H9 (cell line): ENCODE results near the gene LILRB1. TPM values are rescaled to one million over a fixed set of nuclear protein-coding genes. Genes with fewer than 3 reads are reported as not detected.

ENCODE experiments used
- DNase-seq: peaks from one replicate; pipeline ENCODE4 v3.0.0-alpha.2; 2017
- H2AFZ ChIP-seq: one replicate; pipeline ENCODE4 v1.6.1; 2013; ENCODE audit warnings: mild to moderate bottlenecking, low read length, control low read depth, moderate library complexity
- H2AK5ac ChIP-seq: 2 replicates; pipeline ENCODE4 v1.6.1; 2013; ENCODE audit warnings: low read length, control low read depth, mixed read lengths; ENCODE audit not compliant: insufficient read length
- H2BK120ac ChIP-seq: one replicate; pipeline ENCODE4 v1.6.1; 2013; ENCODE audit warnings: low read depth, mild to moderate bottlenecking, low read length, control low read depth, inconsistent platforms; ENCODE audit not compliant: poor library complexity, severe bottlenecking
- H2BK12ac ChIP-seq: 2 replicates; pipeline ENCODE4 v1.6.1; 2013; ENCODE audit warnings: low read length, control low read depth, mixed read lengths, low read depth; ENCODE audit not compliant: insufficient read length
- H2BK15ac ChIP-seq: 2 replicates; pipeline ENCODE4 v1.6.1; 2013; ENCODE audit warnings: low read depth, low read length, control low read depth
- H2BK20ac ChIP-seq: one replicate; pipeline ENCODE4 v1.6.1; 2013; ENCODE audit warnings: low read depth, mild to moderate bottlenecking, low read length, control low read depth, inconsistent platforms; ENCODE audit not compliant: poor library complexity, severe bottlenecking
- H2BK5ac ChIP-seq: 2 replicates; pipeline ENCODE4 v1.6.1; 2013; ENCODE audit warnings: low read length, control low read depth, mixed read lengths; ENCODE audit not compliant: insufficient read length
- H3K14ac ChIP-seq: 2 replicates; pipeline ENCODE4 v1.6.1; 2013; ENCODE audit warnings: low read length, control low read depth; ENCODE audit not compliant: insufficient read depth
- H3K18ac ChIP-seq: 2 replicates; pipeline ENCODE4 v1.6.1; 2013; ENCODE audit warnings: low read depth, mild to moderate bottlenecking, mixed read lengths, low read length, control low read depth; ENCODE audit not compliant: insufficient read length
- H3K23ac ChIP-seq: 2 replicates; pipeline ENCODE4 v1.6.1; 2013; ENCODE audit warnings: low read length, control low read depth, mixed read lengths, low read depth; ENCODE audit not compliant: insufficient read length
- H3K23me2 ChIP-seq: 2 replicates; pipeline ENCODE4 v1.6.1; 2013; ENCODE audit warnings: low read depth, mild to moderate bottlenecking, mixed read lengths, low read length, control low read depth; ENCODE audit not compliant: insufficient read length, poor library complexity, severe bottlenecking
- H3K27ac ChIP-seq: 2 replicates; pipeline ENCODE4 v1.5.1; 2013; ENCODE audit warnings: low read length, control low read depth, mixed read lengths, low read depth; ENCODE audit not compliant: insufficient read length
- H3K27me3 ChIP-seq: 2 replicates; pipeline ENCODE4 v1.6.1; 2013; ENCODE audit warnings: low read length, control low read depth, inconsistent platforms; ENCODE audit not compliant: insufficient read depth
- H3K4ac ChIP-seq: 2 replicates; pipeline ENCODE4 v1.6.1; 2013; ENCODE audit warnings: low read depth, mild to moderate bottlenecking, control low read depth, inconsistent platforms, low read length, moderate library complexity
- H3K4me1 ChIP-seq: 2 replicates; pipeline ENCODE4 v1.6.1; 2013; ENCODE audit warnings: low read length, control low read depth, inconsistent platforms; ENCODE audit not compliant: insufficient read depth
- H3K4me2 ChIP-seq: 2 replicates; pipeline ENCODE4 v1.6.1; 2013; ENCODE audit warnings: low read length, control low read depth, mixed read lengths; ENCODE audit not compliant: insufficient read length, insufficient read depth
- H3K56ac ChIP-seq: 2 replicates; pipeline ENCODE4 v1.6.1; 2013; ENCODE audit warnings: low read depth, mild to moderate bottlenecking, mixed read lengths, low read length, control low read depth; ENCODE audit not compliant: insufficient read length
- H3K79me1 ChIP-seq: 2 replicates; pipeline ENCODE4 v1.6.1; 2013; ENCODE audit warnings: low read depth, mild to moderate bottlenecking, moderate library complexity, low read length, control low read depth, inconsistent platforms; ENCODE audit not compliant: insufficient read depth, poor library complexity, severe bottlenecking
- H3K79me2 ChIP-seq: 2 replicates; pipeline ENCODE4 v1.6.1; 2013; ENCODE audit warnings: low read length, control low read depth, inconsistent platforms; ENCODE audit not compliant: insufficient read depth
- H3K9ac ChIP-seq: 2 replicates; pipeline ENCODE4 v1.6.1; 2013; ENCODE audit warnings: low read length, control low read depth, mixed read lengths; ENCODE audit not compliant: insufficient read length; ENCODE audit errors: extremely low read depth
- H3K9me3 ChIP-seq: one replicate; pipeline ENCODE4 v1.6.1; 2013; ENCODE audit warnings: low read depth, low read length, inconsistent platforms; ENCODE audit not compliant: control insufficient read depth
- H3T11ph ChIP-seq: one replicate; pipeline ENCODE4 v1.6.1; 2013; ENCODE audit warnings: mild to moderate bottlenecking, low read length, control low read depth, inconsistent platforms
- H4K20me1 ChIP-seq: one replicate; pipeline ENCODE4 v1.6.1; 2013; ENCODE audit not compliant: control insufficient read depth, insufficient read length, insufficient read depth
- H4K5ac ChIP-seq: 2 replicates; pipeline ENCODE4 v1.6.1; 2013; ENCODE audit warnings: low read depth, mild to moderate bottlenecking, mixed read lengths, low read length, control low read depth; ENCODE audit not compliant: insufficient read length
- H4K8ac ChIP-seq: replicated peaks from 2 replicates; pipeline ENCODE4 v1.6.1; 2013; ENCODE audit warnings: low read length, control low read depth, mixed read lengths, low read depth; ENCODE audit not compliant: insufficient read length
- H4K91ac ChIP-seq: 2 replicates; pipeline ENCODE4 v1.6.1; 2013; ENCODE audit warnings: low read depth, mild to moderate bottlenecking, moderate library complexity, mixed read lengths, low read length, control low read depth; ENCODE audit not compliant: insufficient read length
- H3K27ac Mint-ChIP-seq, 3 experiments: 2 replicates in 2 of 3; 3 replicates in 1 of 3; pipeline ENCODE4 v1.8.0; 2020 to 2021; ENCODE audit warnings: mixed read lengths in 3 of 3, mild to moderate bottlenecking in 1 of 3, moderate library complexity in 1 of 3
- H3K27me3 Mint-ChIP-seq: 2 replicates; pipeline ENCODE4 v1.8.0; 2021; ENCODE audit warnings: low read depth, mild to moderate bottlenecking, moderate library complexity, mixed read lengths
- H3K36me3 Mint-ChIP-seq, 3 experiments: 2 replicates in 2 of 3; 3 replicates in 1 of 3; pipeline ENCODE4 v1.8.0; 2020 to 2021; ENCODE audit warnings: low read depth in 3 of 3, mixed read lengths in 3 of 3; ENCODE audit not compliant: insufficient read depth in 1 of 3
- H3K4me1 Mint-ChIP-seq, 2 experiments: 2 replicates each; pipeline ENCODE4 v1.8.0; 2020; ENCODE audit warnings: mixed read lengths in 2 of 2
- H3K4me3 Mint-ChIP-seq, 2 experiments: 2 replicates in 1 of 2; 3 replicates in 1 of 2; pipeline ENCODE4 v1.8.0; 2020 to 2021; ENCODE audit warnings: mild to moderate bottlenecking in 2 of 2, mixed read lengths in 2 of 2, moderate library complexity in 1 of 2
- H3K9me3 Mint-ChIP-seq, 2 experiments: 2 replicates in 1 of 2; 3 replicates in 1 of 2; pipeline ENCODE4 v1.8.0; 2020; ENCODE audit warnings: mild to moderate bottlenecking in 2 of 2, mixed read lengths in 2 of 2, moderate library complexity in 1 of 2
- WGBS: extraction: QIAGEN DNeasy Blood & Tissue Kit; methylation state at CpG from one replicate; pipeline ENCODE4 v1.1.7; 2013; ENCODE audit warnings: missing lambda C conversion rate, low lambda C conversion rate, mixed read lengths; ENCODE audit not compliant: insufficient read length; ENCODE audit errors: extremely low coverage; 5-methylcytosine and 5-hydroxymethylcytosine counted together
- total RNA-seq: library from RNA; stranded (reverse); gene quantifications from 2 replicates; pipeline ENCODE4 v1.2.1, GENCODE V29; 2021
- TF ChIP-seq, protein P1 (sequence below): fragments of 200-600 bp; sonication (generic); conservative IDR thresholded peaks from 3 replicates; pipeline ENCODE4 v1.8.0; 2021; ENCODE audit warnings: antibody characterized with exemption, mild to moderate bottlenecking

The LILRB1 gene
- total RNA-seq, 1 experiment from 2014 or later = not detected

DNA sequence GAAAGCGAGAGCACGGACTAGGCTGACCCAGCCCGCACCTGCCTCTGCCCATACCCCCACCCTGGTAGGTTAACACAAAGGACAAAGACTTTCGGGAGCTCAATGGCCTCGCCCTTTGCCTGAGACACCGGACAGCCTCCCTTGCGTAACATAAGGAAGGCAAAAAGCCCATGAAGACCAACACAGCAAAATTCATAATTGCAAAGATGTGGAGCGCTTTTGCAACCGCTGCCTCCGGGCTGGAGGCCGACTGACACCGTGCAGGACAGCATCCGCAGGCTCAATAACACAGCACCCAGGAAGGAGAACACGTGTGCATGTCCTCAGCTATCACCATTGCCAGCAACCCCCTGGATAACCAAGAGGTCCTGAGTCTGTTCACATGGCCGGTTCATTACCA, 21.5 kb upstream of the LILRB1 start:
- Mint-ChIP-seq H3K4me1 (no peaks in the 10 kb centered on the region), H3K27ac (no peak overlapping the region), H3K36me3 (peaks cover 9 to 43% (median 17%) of the 10 kb centered on the region in 3 experiments; a peak in 6 of 7 replicates), H3K4me3 (no peak overlapping the region), H3K27me3 (no peaks in the 10 kb centered on the region), H3K9me3 (peaks cover 95 to 97% of the 10 kb centered on the region in 2 experiments)
- Histone ChIP-seq H4K8ac (no peak overlapping the region), H3T11ph (no peak overlapping the region), H3K56ac (no peak overlapping the region), H2AK5ac (no peak overlapping the region), H4K91ac (no peak overlapping the region), H3K79me2 (no peaks in the 10 kb centered on the region), H3K23me2 (no peaks in the 10 kb centered on the region), H3K14ac (no peak overlapping the region), H3K4ac (no peak overlapping the region), H3K23ac (no peak overlapping the region), H4K20me1 (no peaks in the 10 kb centered on the region), H2BK12ac (no peak overlapping the region), H2BK5ac (no peak overlapping the region), H3K79me1 (no peaks in the 10 kb centered on the region), H3K27me3 (no peaks in the 10 kb centered on the region), H3K9ac (no peak overlapping the region), H2AFZ (no peak overlapping the region), H2BK120ac (no peak overlapping the region), H4K5ac (no peak overlapping the region), H3K4me2 (no peak overlapping the region), H2BK15ac (no peak overlapping the region), H2BK20ac (no peak overlapping the region), H3K9me3 (peaks cover 87% of the 10 kb centered on the region), H3K27ac (no peak overlapping the region), H3K4me1 (no peaks in the 10 kb centered on the region), H3K18ac (no peak overlapping the region)
- TF ChIP-seq, protein P1, sequence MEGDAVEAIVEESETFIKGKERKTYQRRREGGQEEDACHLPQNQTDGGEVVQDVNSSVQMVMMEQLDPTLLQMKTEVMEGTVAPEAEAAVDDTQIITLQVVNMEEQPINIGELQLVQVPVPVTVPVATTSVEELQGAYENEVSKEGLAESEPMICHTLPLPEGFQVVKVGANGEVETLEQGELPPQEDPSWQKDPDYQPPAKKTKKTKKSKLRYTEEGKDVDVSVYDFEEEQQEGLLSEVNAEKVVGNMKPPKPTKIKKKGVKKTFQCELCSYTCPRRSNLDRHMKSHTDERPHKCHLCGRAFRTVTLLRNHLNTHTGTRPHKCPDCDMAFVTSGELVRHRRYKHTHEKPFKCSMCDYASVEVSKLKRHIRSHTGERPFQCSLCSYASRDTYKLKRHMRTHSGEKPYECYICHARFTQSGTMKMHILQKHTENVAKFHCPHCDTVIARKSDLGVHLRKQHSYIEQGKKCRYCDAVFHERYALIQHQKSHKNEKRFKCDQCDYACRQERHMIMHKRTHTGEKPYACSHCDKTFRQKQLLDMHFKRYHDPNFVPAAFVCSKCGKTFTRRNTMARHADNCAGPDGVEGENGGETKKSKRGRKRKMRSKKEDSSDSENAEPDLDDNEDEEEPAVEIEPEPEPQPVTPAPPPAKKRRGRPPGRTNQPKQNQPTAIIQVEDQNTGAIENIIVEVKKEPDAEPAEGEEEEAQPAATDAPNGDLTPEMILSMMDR = no peak
- WGBS = no CpG with 5 or more reads among the region's 15 CpGs
- no peak for DNase-seq
